Astrocyte (in vitro differentiated cells and primary cell): Measurements from ENCODE around the gene DBF4B.

ENCODE experiments used
- EZH2 ChIP-seq: IDR thresholded peaks from 2 replicates; pipeline ENCODE4 v1.6.1; 2012; ENCODE audit warnings: mild to moderate bottlenecking, low read length, inconsistent platforms; ENCODE audit not compliant: insufficient read depth
- TF ChIP-seq, protein P1 (sequence below): IDR thresholded peaks from 2 replicates; pipeline ENCODE4 v1.5.1; 2011; ENCODE audit warnings: low read depth, mild to moderate bottlenecking, inconsistent platforms, low read length, moderate library complexity; ENCODE audit not compliant: insufficient read depth

DNA sequence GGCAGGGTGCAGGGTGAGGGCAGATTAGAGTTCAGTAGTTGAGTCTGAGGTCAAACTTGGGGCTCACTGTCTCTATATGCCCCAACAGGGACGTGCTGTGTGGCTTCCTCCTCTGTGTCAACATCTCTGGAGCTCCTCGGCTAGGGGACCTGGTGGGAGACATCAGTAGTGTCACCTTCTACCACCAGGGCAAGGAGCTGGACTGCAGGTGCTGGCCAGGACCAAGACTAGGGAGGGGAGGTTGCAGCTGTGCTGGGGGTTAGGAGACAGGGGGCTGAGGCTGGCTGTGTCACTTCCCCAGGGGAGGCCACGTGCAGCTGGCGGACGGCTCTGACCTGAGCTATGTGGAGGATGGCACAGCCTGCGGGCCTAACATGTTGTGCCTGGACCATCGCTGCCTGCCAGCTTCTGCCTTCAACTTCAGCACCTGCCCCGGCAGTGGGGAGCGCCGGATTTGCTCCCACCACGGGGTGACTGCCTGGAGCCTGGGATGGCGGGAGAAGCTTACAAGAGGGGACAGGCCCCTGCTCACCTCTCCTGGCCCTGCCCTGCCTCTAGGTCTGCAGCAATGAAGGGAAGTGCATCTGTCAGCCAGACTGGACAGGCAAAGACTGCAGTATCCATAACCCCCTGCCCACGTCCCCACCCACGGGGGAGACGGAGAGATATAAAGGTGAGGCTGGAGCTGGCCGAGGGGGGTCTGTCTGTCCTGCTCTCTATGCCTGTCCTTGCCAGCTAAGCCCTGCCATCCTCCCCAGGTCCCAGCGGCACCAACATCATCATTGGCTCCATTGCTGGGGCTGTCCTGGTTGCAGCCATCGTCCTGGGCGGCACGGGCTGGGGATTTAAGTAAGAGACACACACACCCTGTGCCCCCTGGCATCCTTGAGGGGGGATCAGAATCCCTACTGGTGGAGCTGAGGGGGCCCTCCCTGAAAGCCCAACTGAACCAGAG, 69.2 kb downstream of the DBF4B start:
- no peak for TF ChIP-seq EZH2
- TF ChIP-seq, protein P1, sequence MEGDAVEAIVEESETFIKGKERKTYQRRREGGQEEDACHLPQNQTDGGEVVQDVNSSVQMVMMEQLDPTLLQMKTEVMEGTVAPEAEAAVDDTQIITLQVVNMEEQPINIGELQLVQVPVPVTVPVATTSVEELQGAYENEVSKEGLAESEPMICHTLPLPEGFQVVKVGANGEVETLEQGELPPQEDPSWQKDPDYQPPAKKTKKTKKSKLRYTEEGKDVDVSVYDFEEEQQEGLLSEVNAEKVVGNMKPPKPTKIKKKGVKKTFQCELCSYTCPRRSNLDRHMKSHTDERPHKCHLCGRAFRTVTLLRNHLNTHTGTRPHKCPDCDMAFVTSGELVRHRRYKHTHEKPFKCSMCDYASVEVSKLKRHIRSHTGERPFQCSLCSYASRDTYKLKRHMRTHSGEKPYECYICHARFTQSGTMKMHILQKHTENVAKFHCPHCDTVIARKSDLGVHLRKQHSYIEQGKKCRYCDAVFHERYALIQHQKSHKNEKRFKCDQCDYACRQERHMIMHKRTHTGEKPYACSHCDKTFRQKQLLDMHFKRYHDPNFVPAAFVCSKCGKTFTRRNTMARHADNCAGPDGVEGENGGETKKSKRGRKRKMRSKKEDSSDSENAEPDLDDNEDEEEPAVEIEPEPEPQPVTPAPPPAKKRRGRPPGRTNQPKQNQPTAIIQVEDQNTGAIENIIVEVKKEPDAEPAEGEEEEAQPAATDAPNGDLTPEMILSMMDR = no peak
